GM18873 (cell line): Measurements from ENCODE around the gene MEG3.

Experiments used
- ATAC-seq: cut with Tn5 transposase; IDR thresholded peaks from one replicate; pipeline ENCODE4 v1.9.1; 2021; ENCODE audit warnings: mild to moderate bottlenecking, moderate library complexity, moderate number of reproducible peaks; ENCODE audit not compliant: unreplicated experiment, low FRiP score

The MEG3 gene

GRCh38 chr14:100891501-100892445 is 65.9 kb downstream of the MEG3 start:
- no peak for ATAC-seq

DNA sequence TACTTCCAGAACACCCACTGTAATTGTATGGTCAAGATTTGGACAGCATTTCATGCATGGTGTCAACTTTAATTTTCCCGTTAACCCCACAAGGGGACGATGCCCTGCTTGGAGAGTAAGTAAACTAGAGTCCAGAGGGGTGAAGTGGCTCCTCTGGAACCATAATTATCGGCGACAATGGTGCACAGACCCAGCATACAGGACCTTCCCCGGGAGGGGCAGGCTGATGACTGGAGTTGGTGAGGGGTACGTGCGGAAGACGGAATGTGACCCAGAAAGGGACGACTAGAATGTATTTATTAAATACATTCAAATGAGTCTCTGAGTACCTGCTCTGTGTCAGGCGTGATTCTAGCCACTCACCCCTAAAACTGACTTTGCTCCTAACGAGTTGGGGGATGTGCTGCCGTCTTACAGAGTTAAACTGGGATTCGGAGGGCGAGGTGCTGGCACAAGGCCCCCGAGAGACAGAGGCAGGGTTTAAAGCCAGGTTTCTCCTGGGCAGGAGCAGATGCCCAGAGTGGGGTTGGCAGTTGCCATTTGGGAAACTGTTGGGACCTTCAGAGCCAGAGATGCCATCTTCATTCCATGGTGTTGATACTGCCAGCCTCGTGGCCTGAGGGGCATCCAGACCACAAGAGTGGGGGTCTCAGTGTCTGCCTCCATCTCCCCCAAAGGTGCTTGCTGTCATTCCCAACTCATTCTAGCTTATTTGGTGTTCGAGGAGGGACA is 66.7 kb downstream of the MEG3 start:
- ATAC-seq = no peak

DNA sequence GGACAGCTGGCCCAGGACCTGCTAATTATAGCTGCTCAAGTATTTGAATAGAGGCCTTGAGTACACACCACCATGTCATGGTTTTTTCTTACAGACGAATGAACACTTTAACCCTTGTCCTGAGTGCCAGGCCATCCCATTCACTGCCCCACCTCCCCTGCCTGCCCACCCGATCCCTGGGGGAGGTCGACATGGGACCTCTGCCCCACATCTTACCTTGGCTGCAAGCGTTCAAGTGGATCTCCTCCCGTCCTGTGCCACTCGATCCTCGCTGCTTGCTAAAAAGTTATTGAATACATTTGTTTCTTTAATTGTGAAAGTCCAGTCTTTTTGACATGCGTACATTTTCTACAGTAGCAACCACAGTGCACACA is 67.3 kb downstream of the MEG3 start:
- ATAC-seq = no peak

DNA sequence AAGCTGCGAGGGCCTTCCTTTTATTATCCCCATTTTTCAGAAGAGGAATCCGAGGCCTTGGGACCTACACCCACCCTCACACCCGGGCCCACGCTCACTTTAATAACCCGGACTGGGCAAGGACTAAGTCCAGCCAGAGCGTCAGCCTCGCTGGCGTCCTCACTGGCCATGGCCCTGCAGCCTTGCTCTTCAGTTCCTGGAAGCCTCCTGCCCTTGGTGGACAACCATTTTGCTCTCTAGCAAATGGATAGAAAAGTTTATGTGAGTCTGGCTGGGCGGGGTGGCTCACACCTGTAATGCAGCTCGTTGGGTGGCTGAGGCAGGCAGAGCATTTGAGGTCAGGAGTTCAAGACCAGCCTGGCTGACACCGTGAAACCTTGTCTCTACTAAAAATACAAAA is 67.8 kb downstream of the MEG3 start:
- ATAC-seq = no peak

DNA sequence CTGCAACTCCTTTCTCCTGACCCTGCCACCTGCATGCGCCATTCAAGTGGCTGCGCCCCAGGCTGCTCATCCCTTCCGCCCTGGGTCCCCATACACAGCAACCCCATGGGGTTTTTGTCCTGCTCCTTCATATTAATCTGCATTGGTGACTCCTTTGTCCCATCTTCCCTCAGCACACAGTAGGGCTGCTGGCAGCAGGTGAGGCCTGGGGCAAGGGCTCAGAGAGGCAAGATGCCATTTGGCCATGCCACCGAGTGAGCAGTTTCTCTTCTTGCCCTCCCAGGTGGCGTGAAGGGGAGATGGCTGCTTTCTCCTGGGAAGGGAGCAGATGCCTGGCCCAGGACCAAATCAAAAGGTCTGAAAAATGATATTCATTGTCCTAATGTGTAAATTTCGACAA is 68.5 kb downstream of the MEG3 start:
- no peak for ATAC-seq

GRCh38 chr14:100895411-100895810 is 69.5 kb downstream of the MEG3 start:
- ATAC-seq = no peak

DNA sequence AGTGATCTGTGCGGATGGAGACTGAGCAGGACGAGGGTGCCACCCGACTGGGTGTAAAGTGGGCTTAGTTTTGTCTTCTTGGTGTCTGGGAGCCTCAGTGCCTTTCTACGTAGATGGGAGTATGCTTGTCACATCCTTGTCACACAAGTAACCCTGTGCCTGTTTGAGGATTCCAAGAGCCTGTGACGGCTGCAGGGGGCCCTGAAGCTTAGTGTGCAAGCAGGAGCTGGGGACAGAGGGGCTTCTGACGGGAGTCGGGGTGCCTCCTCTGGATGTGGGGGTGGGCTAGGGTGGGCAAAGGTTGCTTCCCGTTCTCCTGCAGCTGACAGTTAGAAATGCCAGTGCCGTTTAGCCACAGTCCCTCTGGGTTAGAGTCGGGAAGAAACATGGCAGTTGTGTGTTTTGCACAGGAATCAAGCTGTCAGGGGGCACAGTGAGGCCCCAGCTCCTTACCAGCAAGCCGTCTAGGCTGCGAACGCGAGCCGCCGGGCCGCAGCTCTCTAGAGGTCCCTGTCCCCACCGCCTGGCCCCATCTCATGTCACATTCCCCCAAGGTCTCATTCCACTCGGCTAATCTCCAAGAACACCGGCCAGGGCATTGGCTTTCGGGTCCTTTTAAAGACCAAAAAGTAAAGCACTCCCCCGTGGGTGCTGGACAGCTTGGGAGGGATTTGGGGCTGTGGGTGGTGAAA is 70.6 kb downstream of the MEG3 start:
- ATAC-seq = no peak

- ATAC-seq = no peak
These were observed 72.5 kb downstream of the MEG3 start for GRCh38 chr14:100898465-100898864.

GRCh38 chr14:100898935-100899883 is 73.3 kb downstream of the MEG3 start:
- ATAC-seq = no peak

DNA sequence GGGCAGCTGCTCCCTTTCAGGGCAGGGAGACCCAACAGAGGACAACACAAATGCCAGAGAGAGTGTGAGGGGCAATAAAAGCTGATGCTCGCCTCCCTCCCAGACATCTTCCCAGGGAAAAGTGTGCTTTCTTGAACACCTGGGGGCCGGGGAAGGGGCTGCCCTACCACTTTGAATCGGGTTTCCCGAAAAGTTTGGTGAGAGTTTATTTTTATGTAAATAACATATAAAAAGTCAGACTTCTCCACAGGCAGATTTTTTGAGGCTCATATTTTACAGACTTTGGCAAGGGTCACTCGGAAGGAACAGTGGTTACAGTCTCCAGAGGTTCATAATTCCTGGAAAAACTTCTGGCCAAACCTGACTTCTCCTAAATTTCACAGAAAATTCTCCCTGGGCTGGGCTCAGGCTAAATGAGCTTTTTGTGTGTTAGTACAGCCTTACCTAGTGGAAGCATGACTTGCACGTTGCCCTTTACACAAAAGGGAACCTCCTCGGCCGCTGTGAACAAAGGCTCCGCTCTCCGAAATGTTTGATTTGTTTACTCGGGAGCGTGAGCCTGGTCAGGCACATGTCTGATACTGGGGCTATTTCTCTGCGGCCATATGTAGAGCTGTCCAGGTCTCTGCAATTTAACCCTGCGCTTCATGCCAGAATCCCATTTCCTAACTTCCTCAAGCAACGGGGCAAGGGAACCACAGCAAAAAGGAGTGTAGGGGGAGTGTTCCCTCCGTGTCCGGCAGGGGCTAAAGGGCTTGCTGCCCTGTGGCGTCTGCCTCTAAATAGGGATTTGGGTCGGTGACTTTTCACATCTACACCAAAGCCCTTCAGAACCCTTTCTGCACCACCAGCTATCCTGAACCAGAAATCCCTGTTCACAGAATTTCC is 74.2 kb downstream of the MEG3 start:
- no peak for ATAC-seq

DNA sequence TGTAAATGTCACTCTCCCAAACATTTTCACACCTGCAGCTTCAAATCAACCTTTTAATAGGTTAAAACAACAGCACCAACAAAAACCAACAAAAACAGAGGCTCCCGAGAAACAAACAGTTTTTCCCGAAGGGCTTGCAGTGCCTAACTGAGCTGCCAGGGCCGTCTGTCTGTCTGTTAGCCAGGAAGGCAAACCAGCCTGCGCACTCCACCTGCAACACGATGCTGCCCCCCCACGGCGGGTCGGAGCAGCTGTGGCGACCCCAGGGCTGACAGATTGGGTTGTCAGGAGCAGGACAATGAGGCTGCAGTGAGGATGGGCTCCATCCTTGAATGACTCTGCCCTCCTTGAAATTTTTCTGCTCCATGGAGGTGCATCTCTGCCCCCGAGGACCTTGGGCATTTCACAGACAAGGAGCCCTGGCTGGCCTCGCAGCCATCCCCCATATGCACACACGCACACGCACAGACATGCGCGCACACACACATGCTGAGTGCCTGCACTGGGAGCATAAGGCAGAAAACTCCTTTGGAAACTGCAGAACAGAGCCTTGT is 75.0 kb downstream of the MEG3 start:
- ATAC-seq = no peak

- ATAC-seq = no peak
These were observed 75.7 kb downstream of the MEG3 start for GRCh38 chr14:100901391-100902183.

GRCh38 chr14:100902295-100903133 is 76.6 kb downstream of the MEG3 start:
- ATAC-seq = no peak

- ATAC-seq = no peak
These were observed 77.2 kb downstream of the MEG3 start for GRCh38 chr14:100903134-100903468.

DNA sequence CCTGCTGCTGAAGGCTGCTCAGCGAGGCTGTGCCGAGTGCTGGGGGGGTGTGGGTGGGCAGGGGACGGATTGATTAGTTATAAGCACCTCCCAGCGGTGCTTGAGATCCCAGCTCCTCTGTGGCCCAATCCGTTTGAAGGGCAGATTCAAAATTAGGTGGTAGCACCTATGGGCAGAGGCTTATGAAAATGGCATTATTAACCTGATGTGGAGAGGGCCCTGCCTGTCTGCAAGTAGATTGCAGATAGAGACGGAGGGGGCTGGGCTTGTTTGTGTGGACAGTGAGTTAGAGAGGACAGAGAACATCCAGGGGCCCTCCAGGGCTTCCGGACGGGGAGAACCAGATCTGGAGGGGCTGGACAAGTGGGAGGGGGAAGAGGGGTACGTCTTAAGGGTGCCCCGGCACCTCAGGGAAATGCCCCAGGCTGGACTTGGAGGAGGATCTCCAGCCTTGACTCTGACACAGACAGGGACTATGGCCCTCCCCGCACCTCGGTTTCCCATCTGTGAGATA is 77.8 kb downstream of the MEG3 start, which contains the start of gene RTL1:
TSS of gene RTL1 (minus strand) at position 51 of the 514 bp plus-strand sequence. CDS start 18,934 bp downstream, outside the sequence.
- no peak for ATAC-seq

DNA sequence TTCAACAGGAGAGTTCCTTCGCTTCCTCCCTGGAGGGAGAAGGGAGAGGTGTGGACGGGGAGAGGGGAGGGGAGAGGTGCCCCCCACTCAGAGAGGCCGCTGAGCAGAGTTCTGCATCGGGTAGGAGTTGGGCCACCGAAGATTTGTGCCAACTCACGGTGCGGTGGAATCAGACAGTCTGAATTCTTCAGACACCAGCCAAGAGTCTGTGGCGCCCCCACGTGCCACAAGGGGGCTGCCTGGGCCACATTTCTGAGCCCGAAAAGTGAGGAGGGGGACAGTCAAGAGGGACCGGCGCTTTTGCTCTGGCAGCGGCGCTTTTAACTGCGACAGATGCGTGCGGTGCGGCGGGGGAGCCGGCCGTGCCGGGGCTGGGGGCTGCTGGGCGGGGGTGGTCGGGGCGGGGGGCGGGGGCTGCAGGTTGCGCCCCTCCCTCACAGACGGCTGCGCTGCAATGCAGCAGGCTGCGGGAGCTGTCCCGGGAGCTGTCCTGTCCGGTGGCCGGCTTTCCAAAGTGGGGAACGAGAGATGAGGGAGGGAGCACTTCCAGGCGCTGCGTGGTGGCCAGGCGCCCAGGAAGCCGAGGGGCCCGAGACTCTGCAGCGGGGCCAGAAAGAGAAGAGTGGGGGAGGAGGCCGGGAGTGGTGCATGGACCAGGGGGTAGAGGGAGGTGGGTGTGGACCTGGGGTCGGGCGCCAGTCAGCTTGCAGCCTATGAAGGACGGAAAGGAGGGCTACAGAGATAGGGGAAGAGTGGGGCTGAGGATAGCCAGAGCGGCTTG is 78.6 kb downstream of the MEG3 start:
- ATAC-seq = no peak
